Erythroblast (primary cell): Measurements from ENCODE around the gene DAW1.
A peak's percentile ranks its signal among the peaks of the same experiment; 100 is the strongest.
"Not testable (repeated sequence)": the region's sequence is repeated elsewhere in the genome, so short reads cannot be mapped to it uniquely, and the experiment has no call there.

Source experiments
- DNase-seq, 2 experiments: peaks; one replicate each; lab custom pipeline; 2025; lab: John Stamatoyannopoulos, UW
- GATA1 ChIP-seq: IDR thresholded peaks from 2 replicates; pipeline ENCODE4 v1.6.1; 2011; ENCODE audit warnings: low read depth, mild to moderate bottlenecking, control low read depth, low read length, moderate library complexity
- POLR2A ChIP-seq: IDR thresholded peaks from 2 replicates; pipeline ENCODE4 v1.6.1; 2011; ENCODE audit warnings: mild to moderate bottlenecking, low read length

Gene DAW1

GRCh38 chr2:227871375-227871791 lies at the start of gene DAW1:
Gene DAW1 (plus strand): TSS chr2:227871631. CDS start chr2:227871690, 59 bp downstream.
- peak; percentile 30 to 34 for DNase-seq
- TF ChIP-seq POLR2A (no peak), GATA1 (no peak)

GRCh38 chr2:227822416-227823003 lies 48.9 kb upstream of the DAW1 start:
- DNase-seq = no peak
- TF ChIP-seq GATA1 = no peak
- no peak for TF ChIP-seq POLR2A

- DNase-seq = no peak
- no peak for TF ChIP-seq GATA1
- no peak for TF ChIP-seq POLR2A
These were observed 47.5 kb upstream of the DAW1 start for GRCh38 chr2:227823922-227824321.

- no peak for DNase-seq
- no peak for TF ChIP-seq POLR2A
- no peak for TF ChIP-seq GATA1
These were observed 46.7 kb upstream of the DAW1 start for GRCh38 chr2:227824711-227825110.

GRCh38 chr2:227826019-227826521 lies 45.4 kb upstream of the DAW1 start:
- TF ChIP-seq GATA1 (no peak), POLR2A (no peak)
- DNase-seq = no peak

- no peak for DNase-seq
- TF ChIP-seq GATA1 = no peak
- no peak for TF ChIP-seq POLR2A
These were observed 44.9 kb upstream of the DAW1 start for GRCh38 chr2:227826563-227826962.

- no peak for TF ChIP-seq GATA1
- no peak for TF ChIP-seq POLR2A
- DNase-seq = no peak
These were observed 44.3 kb upstream of the DAW1 start for GRCh38 chr2:227827143-227827542.

GRCh38 chr2:227828477-227828912 lies 42.9 kb upstream of the DAW1 start:
- DNase-seq = no peak
- TF ChIP-seq GATA1 (no peak), POLR2A (no peak)

GRCh38 chr2:227829337-227829736 lies 42.1 kb upstream of the DAW1 start:
- DNase-seq = no peak
- TF ChIP-seq POLR2A (no peak), GATA1 (no peak)

- TF ChIP-seq POLR2A (no peak), GATA1 (no peak)
- DNase-seq = no peak
These were observed 37.0 kb upstream of the DAW1 start for GRCh38 chr2:227834423-227834822.

GRCh38 chr2:227834916-227835650 lies 36.3 kb upstream of the DAW1 start:
- TF ChIP-seq GATA1 = no peak

GRCh38 chr2:227839339-227840129 lies 31.9 kb upstream of the DAW1 start:
- not testable (repeated sequence) for DNase-seq

More at GRCh38 chr2:227834916-227835650, 36.3 kb upstream of the DAW1 start:
- no peak for DNase-seq

- no peak for DNase-seq
- TF ChIP-seq GATA1 (no peak), POLR2A (no peak)
These were observed 24.6 kb upstream of the DAW1 start for GRCh38 chr2:227846831-227847230.

GRCh38 chr2:227848146-227848545 lies 23.3 kb upstream of the DAW1 start:
- DNase-seq = no peak
- TF ChIP-seq GATA1 (no peak), POLR2A (no peak)
